Testis (tissue), 3 donors: ENCODE data around the gene KIF26B. TPM values are rescaled to one million over a fixed set of nuclear protein-coding genes. Genes with fewer than 3 reads are reported as not detected.
A peak's percentile ranks its signal among the peaks of the same experiment; 100 is the strongest.

Experiments
- DNase-seq: peaks from one replicate; pipeline ENCODE4 v3.0.0-alpha.2; 2019
- H3K27ac ChIP-seq, 2 donors: fragments of 200-600 bp; sonication (generic); one replicate each; pipeline ENCODE4 v1.5.1; 2019
- H3K27me3 ChIP-seq: fragments of 200-600 bp; sonication (generic); one replicate; pipeline ENCODE4 v1.5.1; 2019
- H3K36me3 ChIP-seq: fragments of 200-600 bp; sonication (generic); one replicate; pipeline ENCODE4 v1.5.1; 2017; ENCODE audit warnings: low read depth; ENCODE audit errors: missing control alignments
- H3K4me1 ChIP-seq: fragments of 200-600 bp; sonication (generic); one replicate; pipeline ENCODE4 v1.5.1; 2019
- H3K4me3 ChIP-seq, 2 donors: fragments of 200-600 bp; sonication (generic); one replicate each; pipeline ENCODE4 v1.5.1; 2017 to 2019
- H3K9me3 ChIP-seq: fragments of 200-600 bp; sonication (generic); one replicate; pipeline ENCODE4 v1.5.1; 2017
- POLR2A ChIP-seq: fragments of 450-650 bp; IDR thresholded peaks from one replicate; pipeline ENCODE4 v1.6.1; 2017; ENCODE audit warnings: antibody characterized with exemption, mild to moderate bottlenecking, moderate library complexity
- WGBS, 2 donors: methylation state at CpG; one replicate each; pipeline ENCODE4 v1.1.5; 2018; 5-methylcytosine and 5-hydroxymethylcytosine counted together
- intact Hi-C: fragments of 100-400 bp; cut with DNase I; formaldehyde crosslinking; loops from one replicate; pipeline ENCODE4 v1.15.1; 2023; ENCODE audit warnings: low total_unique reads
- polyA plus RNA-seq: library from polyadenylated mRNA; stranded (reverse); fragments of 350-450 nt; fragmentation: Illumina TruSeq; extraction: RNeasy Lipid Tissue Mini Kit (QIAGEN cat#74804); gene quantifications from one replicate; pipeline ENCODE4 v1.2.3, GENCODE V29; 2014; ENCODE audit warnings: low read depth, low replicate concordance; ENCODE audit not compliant: insufficient read depth
- total RNA-seq, 2 donors: library from RNA; depleted of rRNA; stranded (reverse); fragments of >200 nt; gene quantifications; one replicate each; pipeline ENCODE4 v1.2.3, GENCODE V29; 2016
- TF ChIP-seq, protein P1 (sequence below), 3 experiments: fragments of 450-650 bp in 2 of 3; fragments of 200-600 bp in 1 of 3; sonication (generic) in 1 of 3; IDR thresholded peaks; one replicate each; pipeline ENCODE4 v1.5.1; 2016 to 2019; ENCODE audit warnings: antibody characterized with exemption in 3 of 3, mild to moderate bottlenecking in 2 of 3, moderate library complexity in 1 of 3

The KIF26B gene
- total and polyA plus RNA-seq, 3 donors from 2014 or later: 3.0 to 4.8 (median 3.1) TPM

DNA sequence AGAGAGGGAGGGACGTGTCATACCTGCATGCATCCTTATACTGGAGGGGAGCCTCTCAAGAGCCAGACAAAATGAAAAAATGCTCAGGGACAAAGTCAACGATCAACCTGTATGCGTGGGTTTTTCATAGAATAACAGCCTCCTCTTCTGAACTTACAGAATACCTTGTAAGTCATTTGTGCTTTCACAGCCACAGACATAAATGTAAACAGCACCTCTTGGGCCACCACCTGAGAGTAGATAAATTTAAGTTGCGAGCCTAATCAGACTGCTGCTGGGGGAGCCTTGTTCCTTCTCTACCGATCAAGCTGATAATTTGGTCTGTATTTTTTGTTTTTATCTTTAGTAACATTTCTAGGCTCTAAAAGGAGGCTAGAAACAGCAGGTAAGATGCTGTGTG lies 223.1 kb downstream of the KIF26B start:
- DNase-seq: no peak
- Histone ChIP-seq H3K4me1 (no peaks in the 10 kb centered on the region), H3K9me3 (no peaks in the 10 kb centered on the region), H3K36me3 (no peaks in the 10 kb centered on the region), H3K27ac (no peak overlapping the region), H3K4me3 (no peak overlapping the region), H3K27me3 (no peaks in the 10 kb centered on the region)
- TF ChIP-seq, protein P1, sequence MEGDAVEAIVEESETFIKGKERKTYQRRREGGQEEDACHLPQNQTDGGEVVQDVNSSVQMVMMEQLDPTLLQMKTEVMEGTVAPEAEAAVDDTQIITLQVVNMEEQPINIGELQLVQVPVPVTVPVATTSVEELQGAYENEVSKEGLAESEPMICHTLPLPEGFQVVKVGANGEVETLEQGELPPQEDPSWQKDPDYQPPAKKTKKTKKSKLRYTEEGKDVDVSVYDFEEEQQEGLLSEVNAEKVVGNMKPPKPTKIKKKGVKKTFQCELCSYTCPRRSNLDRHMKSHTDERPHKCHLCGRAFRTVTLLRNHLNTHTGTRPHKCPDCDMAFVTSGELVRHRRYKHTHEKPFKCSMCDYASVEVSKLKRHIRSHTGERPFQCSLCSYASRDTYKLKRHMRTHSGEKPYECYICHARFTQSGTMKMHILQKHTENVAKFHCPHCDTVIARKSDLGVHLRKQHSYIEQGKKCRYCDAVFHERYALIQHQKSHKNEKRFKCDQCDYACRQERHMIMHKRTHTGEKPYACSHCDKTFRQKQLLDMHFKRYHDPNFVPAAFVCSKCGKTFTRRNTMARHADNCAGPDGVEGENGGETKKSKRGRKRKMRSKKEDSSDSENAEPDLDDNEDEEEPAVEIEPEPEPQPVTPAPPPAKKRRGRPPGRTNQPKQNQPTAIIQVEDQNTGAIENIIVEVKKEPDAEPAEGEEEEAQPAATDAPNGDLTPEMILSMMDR (IDR thresholded peaks at IDR 0.05): no peak
- no peak for TF ChIP-seq POLR2A
- 81 to 84% methylated on average over 5 of the region's 5 CpGs for WGBS, 2 donors
- intact Hi-C loops: no loop called here

DNA sequence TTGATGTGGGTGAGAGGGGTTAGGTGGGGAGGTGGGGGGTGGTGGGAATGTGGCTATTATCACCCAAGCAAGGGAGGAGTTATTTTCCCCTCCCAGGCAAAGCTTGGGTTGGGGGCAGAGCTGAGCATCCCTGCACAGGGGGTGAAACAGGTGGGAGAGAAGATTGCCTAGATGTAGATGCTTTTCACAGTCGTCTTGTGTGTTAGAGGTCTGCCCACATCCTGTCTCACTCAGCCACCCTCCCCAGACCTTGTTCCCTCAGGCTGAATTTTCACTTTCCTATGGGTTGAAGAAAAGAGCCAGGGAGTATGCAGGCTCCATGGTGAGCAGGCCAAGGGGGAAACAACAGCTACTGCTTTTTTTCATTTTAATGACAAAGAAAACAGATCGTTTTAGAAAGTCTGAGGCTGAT lies 223.5 kb downstream of the KIF26B start:
- no peak overlapping the region for H3K4me3 ChIP-seq
- DNase-seq: no peak
- 27 to 38% methylated on average over 2 of the region's 2 CpGs for WGBS, 2 donors
- no peaks in the 10 kb centered on the region for H3K27me3 ChIP-seq
- no peaks in the 10 kb centered on the region for H3K4me1 ChIP-seq
- intact Hi-C loops: no loop called here
- TF ChIP-seq, protein P1 (IDR thresholded peaks at IDR 0.05): no peak
- TF ChIP-seq POLR2A: no peak
- H3K9me3 ChIP-seq: no peaks in the 10 kb centered on the region
- H3K27ac ChIP-seq: no peak overlapping the region
- no peaks in the 10 kb centered on the region for H3K36me3 ChIP-seq

DNA sequence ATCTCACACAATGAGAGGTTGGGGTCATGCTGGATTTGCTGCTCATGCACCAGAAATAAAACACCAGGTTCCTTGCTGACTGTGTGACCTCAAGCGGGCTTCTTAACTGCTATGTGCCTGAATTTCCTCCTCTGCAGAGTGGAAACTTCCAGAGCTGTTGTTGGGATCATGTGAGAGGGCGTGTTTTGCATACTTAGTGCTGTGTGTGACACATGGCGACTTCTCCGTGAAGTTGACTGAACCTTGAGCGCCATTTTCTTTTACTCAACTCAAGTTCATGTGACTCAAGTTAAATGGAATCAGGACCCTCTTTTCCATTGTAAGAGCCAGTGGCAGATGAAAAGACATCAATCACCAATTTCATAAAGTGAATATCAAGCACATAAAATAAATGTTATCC lies 224.0 kb downstream of the KIF26B start:
- no peaks in the 10 kb centered on the region for H3K4me1 ChIP-seq
- intact Hi-C loops: no loop called here
- H3K36me3 ChIP-seq: no peaks in the 10 kb centered on the region
- no peak for DNase-seq
- H3K9me3 ChIP-seq: no peaks in the 10 kb centered on the region
- no peak overlapping the region for H3K4me3 ChIP-seq
- TF ChIP-seq POLR2A: no peak
- TF ChIP-seq, protein P1 (IDR thresholded peaks at IDR 0.05): no peak
- H3K27me3 ChIP-seq: no peaks in the 10 kb centered on the region
- 96 to 97% methylated on average over 5 of the region's 5 CpGs for WGBS, 2 donors
- H3K27ac ChIP-seq: no peak overlapping the region

DNA sequence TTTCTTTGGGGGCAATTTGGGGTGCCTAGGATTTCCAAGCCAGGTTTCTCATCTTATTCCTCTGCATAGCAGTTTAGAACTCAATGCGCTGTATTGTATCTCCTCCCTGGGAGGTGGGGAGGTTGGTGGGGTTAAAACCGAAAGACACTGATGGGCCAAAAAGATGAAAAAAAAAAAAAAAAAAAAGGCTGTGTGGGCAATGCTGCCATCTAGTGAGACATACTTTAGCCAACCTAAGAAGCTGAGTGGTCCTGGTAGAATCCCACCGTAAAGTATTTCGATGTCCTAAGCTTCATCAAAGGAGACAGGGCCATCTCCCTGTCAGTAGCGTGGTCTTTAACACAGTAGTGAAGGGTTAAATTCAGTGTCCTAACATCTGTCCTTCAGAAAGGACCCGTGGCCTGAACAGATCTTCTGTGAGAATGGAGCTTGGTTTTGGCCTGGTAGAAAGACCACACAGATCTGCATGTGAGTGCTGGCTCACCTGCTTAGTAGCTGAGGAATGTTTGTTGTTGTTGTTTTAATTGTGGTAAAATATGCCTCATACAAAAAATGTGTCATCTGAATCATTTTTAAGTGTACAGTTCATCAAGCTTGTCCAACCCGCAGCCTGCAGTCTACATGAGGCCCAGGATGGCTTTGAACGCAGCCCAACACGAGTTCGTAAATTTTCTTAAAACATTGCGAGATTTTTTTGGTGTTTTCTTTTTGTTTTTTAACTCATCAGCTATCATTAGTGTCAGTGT lies 226.2 kb downstream of the KIF26B start:
- H3K4me3 ChIP-seq: no peak overlapping the region
- TF ChIP-seq, protein P1 (IDR thresholded peaks at IDR 0.05): peak in 1 of 3 experiments; percentile 19
- TF ChIP-seq POLR2A: no peak
- H3K9me3 ChIP-seq: no peaks in the 10 kb centered on the region
- 83% methylated on average over 11 of the region's 11 CpGs for WGBS, 2 donors
- no peak for DNase-seq
- no peaks in the 10 kb centered on the region for H3K36me3 ChIP-seq
- no peaks in the 10 kb centered on the region for H3K27me3 ChIP-seq
- intact Hi-C loops: no loop called here
- H3K27ac ChIP-seq: no peak overlapping the region
- H3K4me1 ChIP-seq: no peaks in the 10 kb centered on the region

DNA sequence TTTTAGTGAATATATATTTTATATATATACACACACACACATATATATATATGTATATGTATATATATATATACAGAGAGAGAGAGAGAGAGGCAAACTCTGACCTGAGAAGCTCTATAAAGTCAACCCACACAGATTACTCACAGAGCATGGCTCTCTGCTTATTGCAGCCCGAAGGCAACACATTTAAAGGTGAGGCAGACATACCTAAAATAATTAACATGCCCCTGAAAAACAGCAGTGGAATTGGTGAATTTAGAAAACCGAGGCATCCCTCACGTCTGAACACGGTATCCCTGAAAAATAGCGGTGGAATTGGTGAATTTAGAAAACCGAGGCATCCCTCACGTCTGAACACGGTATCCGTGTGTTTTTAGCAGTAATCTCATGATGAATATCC lies 228.2 kb downstream of the KIF26B start:
- Histone ChIP-seq H3K4me3 (no peak overlapping the region), H3K9me3 (no peaks in the 10 kb centered on the region), H3K4me1 (no peaks in the 10 kb centered on the region), H3K36me3 (no peaks in the 10 kb centered on the region), H3K27me3 (no peaks in the 10 kb centered on the region), H3K27ac (no peak overlapping the region)
- no peak for TF ChIP-seq POLR2A
- TF ChIP-seq, protein P1 (IDR thresholded peaks at IDR 0.05): no peak
- intact Hi-C loops: no loop called here
- DNase-seq: no peak
- WGBS, 2 donors: 89 to 90% methylated on average over 9 of the region's 9 CpGs
